Fibroblast of lung (primary cell): ENCODE measurements around the gene UPK3B. TPM values are rescaled to one million over a fixed set of nuclear protein-coding genes. Genes with fewer than 3 reads are reported as not detected.
"Not testable (repeated sequence)": the region's sequence is repeated elsewhere in the genome, so short reads cannot be mapped to it uniquely, and the experiment has no call there.

Experiments
- DNase-seq, 2 donors: peaks; one replicate each; pipeline versions ENCODE4 v3.0.0 to v3.0.0-alpha.2; 2010; ENCODE audit warnings: low read depth in 2 of 2
- H2AFZ ChIP-seq: 2 replicates; pipeline ENCODE4 v1.5.1; 2012; ENCODE audit warnings: low read length, control low read depth, inconsistent platforms
- H3K27ac ChIP-seq: 2 replicates; pipeline ENCODE4 v1.5.1; 2011; ENCODE audit warnings: low read length, control low read depth; ENCODE audit not compliant: insufficient read depth
- H3K27me3 ChIP-seq: 2 replicates; pipeline ENCODE4 v1.5.1; 2011; ENCODE audit warnings: mild to moderate bottlenecking, low read length; ENCODE audit not compliant: control insufficient read depth, insufficient read depth
- H3K36me3 ChIP-seq: 2 replicates; pipeline ENCODE4 v1.5.1; 2011; ENCODE audit warnings: low read length; ENCODE audit not compliant: control insufficient read depth, insufficient read depth
- H3K4me1 ChIP-seq: 2 replicates; pipeline ENCODE4 v1.5.1; 2011; ENCODE audit warnings: low read length; ENCODE audit not compliant: control insufficient read depth, insufficient read depth; ENCODE audit errors: extremely low read depth
- H3K4me2 ChIP-seq: 2 replicates; pipeline ENCODE4 v1.5.1; 2011; ENCODE audit warnings: low read length, control low read depth; ENCODE audit not compliant: insufficient read depth; ENCODE audit errors: extremely low read depth
- H3K4me3 ChIP-seq, 4 experiments: fragments of 200-600 bp in 1 of 4; sonication (generic) in 1 of 4; replicated peaks in 1 of 4; 2 replicates each; pipeline ENCODE4 v1.5.1; 2011 to 2016; ENCODE audit warnings: low read length in 4 of 4, low read depth in 3 of 4, mild to moderate bottlenecking in 3 of 4, control low read depth in 2 of 4, inconsistent platforms in 1 of 4, mixed read lengths in 1 of 4; ENCODE audit not compliant: insufficient read depth in 1 of 4; ENCODE audit errors: control extremely low read depth in 1 of 4
- H3K79me2 ChIP-seq: 2 replicates; pipeline ENCODE4 v1.5.1; 2012; ENCODE audit warnings: mild to moderate bottlenecking, low read length, inconsistent platforms; ENCODE audit not compliant: control insufficient read depth, insufficient read depth
- H3K9ac ChIP-seq: 2 replicates; pipeline ENCODE4 v1.5.1; 2011; ENCODE audit warnings: mild to moderate bottlenecking, low read length, control low read depth; ENCODE audit not compliant: insufficient read depth
- H3K9me3 ChIP-seq: 2 replicates; pipeline ENCODE4 v1.5.1; 2012; ENCODE audit warnings: low read depth, low read length; ENCODE audit not compliant: control insufficient read depth, insufficient read depth
- H4K20me1 ChIP-seq: 2 replicates; pipeline ENCODE4 v1.5.1; 2011; ENCODE audit warnings: low read length; ENCODE audit not compliant: control insufficient read depth, insufficient read depth; ENCODE audit errors: extremely low read depth
- CTCF ChIP-seq, 2 donors: IDR thresholded peaks in 1 of 2; conservative IDR thresholded peaks in 1 of 2; 1 replicate in 1 of 2; 2 replicates in 1 of 2; pipeline ENCODE4 v1.5.1; 2011 to 2012; ENCODE audit warnings: low read length in 2 of 2, control low read depth in 1 of 2, inconsistent platforms in 1 of 2, low read depth in 1 of 2, mild to moderate bottlenecking in 1 of 2
- EZH2 ChIP-seq: IDR thresholded peaks from 2 replicates; pipeline ENCODE4 v1.5.1; 2012; ENCODE audit warnings: low read length, control low read depth, mild to moderate bottlenecking; ENCODE audit errors: missing control alignments
- polyA plus RNA-seq, 2 donors: library from polyadenylated mRNA; depleted of rRNA in 1 of 2; stranded (reverse) in 1 of 2; unstranded in 1 of 2; fragments of >200 nt; gene quantifications; 2 replicates each; pipeline ENCODE4 v1.2.1, GENCODE V29; 2011 to 2012; ENCODE audit warnings: missing spikeins in 1 of 2
- total RNA-seq: library from RNA; depleted of rRNA; stranded (reverse); fragments of >200 nt; gene quantifications from 2 replicates; pipeline ENCODE4 v1.2.1, GENCODE V29; 2014

Gene UPK3B
- total and polyA plus RNA-seq, 2 donors (not counting 1 experiment from before 2014, with no cell fraction given): 0.50 TPM; not detected in 1

GRCh38 chr7:76505168-76506080 lies 4.9 kb upstream of the UPK3B start:
- TF ChIP-seq CTCF (conservative IDR thresholded peaks at IDR 0.05 in 1 of 2, IDR thresholded peaks at IDR 0.05 in 1 of 2; ENCODE audit: low read depth in 1 of 2, low read length in 2 of 2): no peak
- TF ChIP-seq EZH2: no peak
- Histone ChIP-seq H3K27ac (no peak overlapping the region), H3K4me1 (no peaks in the 10 kb centered on the region), H3K27me3 (no peaks in the 10 kb centered on the region), H2AFZ (no peak overlapping the region), H3K9ac (no peak overlapping the region), H3K4me2 (no peak overlapping the region), H3K4me3 (no peak overlapping the region), H3K9me3 (no peaks in the 10 kb centered on the region), H3K79me2 (no peaks in the 10 kb centered on the region), H3K36me3 (peaks cover 2% of the 10 kb centered on the region), H4K20me1 (no peaks in the 10 kb centered on the region)
- DNase-seq: no peak

- TF ChIP-seq CTCF (conservative IDR thresholded peaks at IDR 0.05 in 1 of 2, IDR thresholded peaks at IDR 0.05 in 1 of 2; ENCODE audit: low read depth in 1 of 2, low read length in 2 of 2) (no peak), EZH2 (no peak)
- Histone ChIP-seq H3K4me1 (no peaks in the 10 kb centered on the region), H3K4me2 (no peak overlapping the region), H3K9me3 (no peaks in the 10 kb centered on the region), H3K27me3 (no peaks in the 10 kb centered on the region), H3K27ac (no peak overlapping the region), H3K36me3 (peaks cover 2% of the 10 kb centered on the region), H4K20me1 (no peaks in the 10 kb centered on the region), H2AFZ (no peak overlapping the region), H3K9ac (no peak overlapping the region), H3K79me2 (no peaks in the 10 kb centered on the region), H3K4me3 (no peak overlapping the region)
- no peak for DNase-seq
These were observed 4.3 kb upstream of the UPK3B start for GRCh38 chr7:76506081-76506440.

GRCh38 chr7:76506643-76507042 lies 3.7 kb upstream of the UPK3B start:
- H3K27ac ChIP-seq, H3K36me3 ChIP-seq, DNase-seq, H3K79me2 ChIP-seq, H2AFZ ChIP-seq, H3K27me3 ChIP-seq, H3K4me1 ChIP-seq, H4K20me1 ChIP-seq, H3K4me3 ChIP-seq, H3K9me3 ChIP-seq, H3K4me2 ChIP-seq, H3K9ac ChIP-seq: not testable (repeated sequence)
